Myocyte (in vitro differentiated cells): ENCODE measurements around the gene COL4A2. TPM values are rescaled to one million over a fixed set of nuclear protein-coding genes. Genes with fewer than 3 reads are reported as not detected.

Experiments used
- microRNA-seq: library from miRNA; unstranded; fragments of <30 nt; microRNA quantifications from one replicate; pipeline ENCODE4, GENCODE V29; 2016
- total RNA-seq: library from RNA; depleted of rRNA; stranded (reverse); fragments of >200 nt; gene quantifications from 2 replicates; pipeline ENCODE4 v1.2.3, GENCODE V29; 2014

COL4A2 gene
- total RNA-seq, 1 donor from 2014 or later, result 71.7 TPM

Small RNA genes within 50 kb of the gene (microRNA-seq; reads per million reads assigned to microRNA genes)
- not detected for gene MIR8073

Other genes starting within 250 kb of the COL4A2 start
- gene COL4A1, start 127 bp upstream of the COL4A2 start, total RNA-seq, result 115 and 128 TPM in 2 replicates